GM11168 (cell line): ENCODE results near the gene HTATSF1.

ENCODE experiments used
- in situ Hi-C: fragments of 300-500 bp; cut with MboI; formaldehyde crosslinking; loops from one replicate; pipeline ENCODE4 v1.12.0; 2022; ENCODE audit warnings: low sequenced_read_pairs; ENCODE audit not compliant: unreplicated experiment

HTATSF1 gene, protein sequence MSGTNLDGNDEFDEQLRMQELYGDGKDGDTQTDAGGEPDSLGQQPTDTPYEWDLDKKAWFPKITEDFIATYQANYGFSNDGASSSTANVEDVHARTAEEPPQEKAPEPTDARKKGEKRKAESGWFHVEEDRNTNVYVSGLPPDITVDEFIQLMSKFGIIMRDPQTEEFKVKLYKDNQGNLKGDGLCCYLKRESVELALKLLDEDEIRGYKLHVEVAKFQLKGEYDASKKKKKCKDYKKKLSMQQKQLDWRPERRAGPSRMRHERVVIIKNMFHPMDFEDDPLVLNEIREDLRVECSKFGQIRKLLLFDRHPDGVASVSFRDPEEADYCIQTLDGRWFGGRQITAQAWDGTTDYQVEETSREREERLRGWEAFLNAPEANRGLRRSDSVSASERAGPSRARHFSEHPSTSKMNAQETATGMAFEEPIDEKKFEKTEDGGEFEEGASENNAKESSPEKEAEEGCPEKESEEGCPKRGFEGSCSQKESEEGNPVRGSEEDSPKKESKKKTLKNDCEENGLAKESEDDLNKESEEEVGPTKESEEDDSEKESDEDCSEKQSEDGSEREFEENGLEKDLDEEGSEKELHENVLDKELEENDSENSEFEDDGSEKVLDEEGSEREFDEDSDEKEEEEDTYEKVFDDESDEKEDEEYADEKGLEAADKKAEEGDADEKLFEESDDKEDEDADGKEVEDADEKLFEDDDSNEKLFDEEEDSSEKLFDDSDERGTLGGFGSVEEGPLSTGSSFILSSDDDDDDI

DNA sequence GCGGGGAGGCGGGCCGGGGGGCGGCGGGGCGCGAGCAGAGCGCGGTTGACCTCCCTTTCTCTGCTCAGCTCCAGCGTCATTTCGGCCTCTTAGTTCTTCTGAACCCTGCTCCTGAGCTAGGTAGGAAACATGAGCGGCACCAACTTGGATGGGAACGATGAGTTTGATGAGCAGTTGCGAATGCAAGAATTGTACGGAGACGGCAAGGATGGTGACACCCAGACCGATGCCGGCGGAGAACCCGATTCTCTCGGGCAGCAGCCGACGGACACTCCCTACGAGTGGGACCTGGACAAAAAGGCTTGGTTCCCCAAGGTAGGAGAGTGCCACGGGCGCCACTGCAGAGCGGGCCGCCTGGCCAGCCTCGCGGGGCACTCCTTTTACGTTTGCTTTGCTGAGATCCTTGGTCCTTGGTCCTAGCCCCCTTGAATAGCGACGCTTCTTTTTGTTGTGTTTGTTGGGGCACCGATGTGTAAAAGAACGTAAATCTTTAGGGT, at the start of gene HTATSF1:
Gene HTATSF1 (plus strand): TSS at position 37 of the 497 bp plus-strand sequence. CDS start 93 bp downstream, at position 130.
- in situ Hi-C loops, result no loop called here

DNA sequence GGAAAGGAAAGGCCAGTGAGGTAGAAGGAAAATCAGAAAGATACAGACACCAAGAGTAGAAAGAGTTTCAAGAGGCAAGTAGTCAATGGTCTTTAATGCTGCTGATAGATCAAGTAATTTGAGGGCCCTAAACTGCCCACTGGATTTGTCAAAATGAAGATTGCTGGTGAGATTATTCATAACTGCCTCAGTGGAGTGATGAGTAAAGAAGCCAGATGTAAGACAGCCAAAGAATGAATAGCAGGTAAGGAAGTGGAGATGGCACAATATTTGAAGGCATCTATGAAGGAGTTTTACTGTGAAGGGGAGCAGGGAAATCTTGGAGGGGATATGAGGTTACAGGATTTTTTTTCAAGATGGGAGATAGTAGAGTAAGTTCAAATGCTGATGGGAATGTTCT, 49.4 kb upstream of the HTATSF1 start:
- in situ Hi-C loops, result no loop called here

DNA sequence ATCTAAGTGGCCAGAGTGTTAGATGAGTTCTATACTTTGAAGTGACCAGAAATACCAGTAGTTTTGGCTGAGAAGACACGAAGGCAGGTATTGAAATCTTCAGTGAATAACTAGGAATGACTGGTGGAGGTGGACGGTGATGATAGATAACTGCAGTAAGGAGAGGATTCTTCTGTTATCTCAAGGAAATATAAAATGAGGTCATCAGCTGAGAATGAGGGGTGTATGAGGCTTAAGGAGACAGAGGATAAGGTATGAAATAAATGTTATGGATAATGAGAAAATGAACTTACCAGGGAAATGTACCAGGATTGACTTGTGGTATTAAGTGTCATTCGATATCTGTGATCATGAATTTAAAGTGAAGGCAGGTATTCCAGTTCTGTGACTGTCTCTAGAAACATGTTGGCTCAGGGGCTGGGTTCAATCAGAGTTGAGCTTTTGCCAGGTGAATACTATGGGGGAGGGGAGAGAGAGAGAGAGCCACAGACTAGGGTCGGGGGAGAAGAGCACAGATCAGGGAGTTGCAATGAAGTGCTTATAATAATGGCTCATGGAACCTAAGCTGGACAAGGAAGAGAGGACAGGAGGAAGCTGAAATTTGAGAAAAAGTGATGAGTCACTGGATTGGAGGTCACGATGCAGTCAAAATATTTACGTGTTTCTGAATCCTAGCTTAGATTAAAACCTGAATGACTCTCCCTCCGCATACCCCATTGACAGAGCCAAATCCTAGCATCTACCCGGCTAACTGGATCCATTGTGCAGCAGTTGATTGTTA, 47.2 kb upstream of the HTATSF1 start:
- in situ Hi-C loops, result no loop called here

DNA sequence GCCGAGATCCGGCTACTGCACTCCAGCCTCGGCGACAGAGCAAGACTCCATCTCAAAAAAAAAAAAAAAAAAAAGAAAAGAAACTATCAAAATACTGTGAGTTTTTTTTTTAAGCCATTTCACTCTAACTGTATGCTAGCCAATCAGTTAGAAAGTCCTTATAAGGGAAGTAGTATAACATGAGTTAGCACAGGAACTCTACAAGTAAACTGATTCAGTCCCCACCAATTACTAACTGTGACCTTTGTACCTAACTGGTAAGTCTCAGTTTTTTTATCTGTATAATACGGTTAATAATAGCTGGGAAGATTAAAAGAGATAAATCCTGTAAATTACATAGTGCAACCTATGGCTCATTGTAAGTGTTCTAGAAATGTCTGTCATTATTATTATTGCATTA, 44.8 kb upstream of the HTATSF1 start:
- in situ Hi-C loops, result no loop called here

DNA sequence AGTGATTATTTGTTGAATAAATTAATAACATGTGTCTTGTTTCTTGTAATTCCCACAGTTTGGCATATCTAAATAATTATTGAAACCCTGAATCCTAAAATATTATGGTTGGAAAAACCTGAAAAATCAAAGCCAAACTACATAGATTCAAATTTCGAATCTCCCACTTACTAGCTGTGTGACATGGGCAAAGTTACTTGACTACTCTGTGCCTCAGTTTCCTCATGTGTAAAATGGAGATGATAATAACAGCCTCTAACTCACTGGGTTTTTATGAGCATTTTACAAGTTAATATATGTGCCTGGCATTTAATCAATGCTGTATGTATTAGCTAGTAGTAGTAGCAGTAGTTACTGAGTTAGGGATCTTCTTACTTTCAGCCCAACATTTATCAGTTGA, 44.3 kb upstream of the HTATSF1 start:
- in situ Hi-C loops, result no loop called here

DNA sequence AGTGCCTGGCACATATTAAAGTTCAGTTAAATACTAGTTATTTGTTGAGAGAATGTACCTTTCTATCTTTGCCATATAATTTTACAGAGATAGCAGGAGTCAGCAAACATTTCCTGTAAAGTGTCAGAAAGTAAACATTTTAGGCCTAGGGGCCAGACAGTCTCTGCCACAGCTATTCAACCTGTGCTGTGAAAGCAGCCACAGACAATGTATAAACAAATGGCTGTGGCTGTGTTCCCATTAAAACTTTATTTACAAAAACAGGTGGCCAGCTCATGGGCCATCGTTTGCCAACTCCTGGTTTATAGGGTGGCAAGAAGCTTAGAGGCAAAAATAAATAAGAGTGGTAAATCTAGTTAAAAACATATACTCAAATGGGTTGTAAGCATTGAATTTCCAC, 43.6 kb upstream of the HTATSF1 start:
- in situ Hi-C loops, result no loop called here

DNA sequence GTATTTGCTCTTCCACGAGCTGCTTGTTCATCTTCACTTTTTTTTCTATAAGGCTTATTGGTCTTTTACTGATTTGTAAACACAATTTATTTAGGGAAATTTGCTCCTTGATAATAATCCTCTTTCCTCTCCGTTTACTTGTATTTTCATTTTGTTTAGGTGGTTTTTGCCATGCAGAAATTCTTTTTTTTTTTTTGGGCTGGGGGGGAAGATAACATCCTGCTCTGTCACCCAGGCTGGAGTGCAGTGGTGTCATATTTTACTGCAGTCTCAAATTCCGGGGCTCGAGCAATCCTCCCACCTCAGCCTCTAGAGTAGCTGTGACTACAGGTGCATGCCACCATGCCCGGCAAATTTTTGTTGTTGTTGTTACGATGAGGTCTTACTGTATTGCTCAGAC, 41.3 kb upstream of the HTATSF1 start:
- in situ Hi-C loops, result no loop called here

DNA sequence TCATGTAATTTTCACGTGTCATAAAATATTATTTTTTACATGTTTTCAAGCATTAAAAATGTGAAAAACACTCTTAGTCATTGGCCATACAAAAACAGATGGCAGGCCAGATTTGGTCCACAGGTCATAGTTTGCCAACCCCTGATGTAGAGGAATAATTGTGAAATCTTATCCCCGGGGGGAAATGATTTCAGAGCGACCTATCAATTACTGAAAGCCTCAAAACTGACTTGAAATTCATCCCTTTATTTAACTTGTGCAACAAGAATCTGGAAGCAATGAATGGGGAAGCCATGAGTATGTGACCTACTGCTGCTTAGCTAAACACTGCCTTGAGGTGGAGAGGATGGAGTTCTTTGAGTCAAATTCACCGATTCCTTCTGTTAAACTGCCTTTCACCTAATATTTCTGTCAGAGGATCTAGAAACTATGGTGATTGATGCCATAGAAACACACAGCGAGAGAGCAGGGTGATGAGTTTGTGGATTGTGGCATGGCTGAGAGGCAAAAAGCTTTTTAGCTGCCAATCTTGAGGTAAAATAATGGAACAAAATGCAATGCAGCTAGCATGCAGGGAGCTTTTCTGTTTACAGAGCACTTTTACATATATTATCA, 40.0 kb upstream of the HTATSF1 start:
- in situ Hi-C loops, result no loop called here

DNA sequence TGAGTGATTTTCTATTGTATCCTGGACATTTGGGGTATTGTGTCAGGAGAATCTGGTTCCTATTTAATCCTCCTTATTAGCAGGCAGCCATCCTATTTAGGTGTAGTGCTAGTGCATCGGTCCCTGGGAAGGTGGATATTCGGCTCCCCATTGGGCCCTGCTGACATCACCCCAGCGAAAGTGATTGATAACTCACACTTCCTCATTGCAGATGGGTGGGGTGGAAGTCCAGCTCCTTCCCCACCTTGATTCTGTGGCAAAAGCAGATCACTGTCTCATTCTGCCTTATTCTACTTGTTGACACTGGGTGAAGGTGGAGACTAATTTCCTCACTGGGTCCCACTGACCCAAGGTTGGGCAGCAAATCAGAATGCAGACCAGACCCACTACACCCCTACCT, 32.8 kb upstream of the HTATSF1 start:
- in situ Hi-C loops, result no loop called here

DNA sequence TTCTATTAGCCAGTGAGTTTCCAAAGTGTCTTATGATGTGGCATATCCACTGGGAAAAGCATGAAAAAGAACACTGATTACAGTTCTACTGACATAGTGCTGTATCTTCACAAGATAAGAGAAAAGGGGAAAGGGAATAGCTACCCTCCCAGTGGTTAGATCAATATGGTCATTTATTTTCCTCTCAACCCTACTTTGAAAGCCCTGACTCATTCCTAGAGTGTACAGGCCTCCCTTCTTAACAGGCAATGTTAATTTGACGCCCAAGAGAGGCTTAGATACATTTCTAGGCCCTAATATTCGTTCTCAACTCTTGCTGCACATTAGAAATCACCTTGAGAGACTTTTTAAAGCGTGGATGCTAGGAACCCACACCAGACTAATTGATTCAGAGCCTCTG, 30.1 kb upstream of the HTATSF1 start:
- in situ Hi-C loops, result no loop called here

DNA sequence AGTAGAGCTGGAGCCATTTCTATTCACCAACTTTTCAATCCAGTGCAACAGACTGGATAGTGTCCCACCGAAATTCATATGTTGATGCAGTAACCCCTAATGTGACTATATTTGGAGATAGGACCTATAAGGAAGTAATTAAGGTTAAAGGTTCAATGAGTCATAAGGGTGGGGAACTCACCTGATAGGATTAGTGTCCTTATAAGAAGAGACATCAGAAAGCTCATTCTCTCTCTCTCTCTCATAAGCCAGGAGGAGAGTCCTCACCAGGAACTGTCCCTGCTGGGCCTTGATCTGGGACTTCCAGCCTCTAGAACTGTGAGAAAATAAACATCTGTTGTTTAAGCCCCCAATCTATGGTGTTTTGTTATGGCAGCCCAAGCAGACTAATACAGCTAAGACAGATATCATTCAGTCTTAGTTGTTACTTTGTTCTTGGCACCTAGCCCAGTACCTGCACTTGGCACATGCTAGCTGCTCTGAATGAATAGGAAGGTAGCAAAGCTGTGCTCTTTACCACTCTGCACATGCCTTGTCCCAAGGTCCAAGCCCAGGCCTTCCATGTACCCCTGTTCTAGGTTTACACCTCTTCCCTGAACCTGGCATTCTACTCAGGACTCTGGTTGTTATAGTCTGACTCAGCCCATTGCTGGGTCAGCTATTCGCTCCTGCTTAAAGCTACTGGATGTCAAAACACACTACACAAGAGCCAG, 28.8 kb upstream of the HTATSF1 start:
- in situ Hi-C loops, result no loop called here

DNA sequence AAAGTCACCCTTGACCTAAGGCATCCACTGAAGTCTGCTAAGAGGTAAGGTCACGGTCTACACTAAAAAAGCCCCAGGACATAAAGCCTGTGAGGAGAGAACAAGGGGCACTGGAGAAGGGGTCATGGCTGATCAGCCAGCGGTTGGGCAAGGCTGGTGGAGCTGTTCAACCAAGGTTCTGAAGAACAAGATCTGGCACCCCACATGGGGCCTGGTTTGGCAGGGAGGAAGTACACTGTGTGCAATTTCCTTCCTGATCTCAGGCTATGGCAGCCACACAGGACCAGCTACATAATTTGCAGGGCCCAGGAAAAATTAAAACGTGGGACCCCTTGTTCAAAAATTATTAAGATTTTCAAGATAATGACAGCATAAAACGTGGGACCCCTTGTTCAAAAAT, 23.7 kb upstream of the HTATSF1 start:
- in situ Hi-C loops, result no loop called here

DNA sequence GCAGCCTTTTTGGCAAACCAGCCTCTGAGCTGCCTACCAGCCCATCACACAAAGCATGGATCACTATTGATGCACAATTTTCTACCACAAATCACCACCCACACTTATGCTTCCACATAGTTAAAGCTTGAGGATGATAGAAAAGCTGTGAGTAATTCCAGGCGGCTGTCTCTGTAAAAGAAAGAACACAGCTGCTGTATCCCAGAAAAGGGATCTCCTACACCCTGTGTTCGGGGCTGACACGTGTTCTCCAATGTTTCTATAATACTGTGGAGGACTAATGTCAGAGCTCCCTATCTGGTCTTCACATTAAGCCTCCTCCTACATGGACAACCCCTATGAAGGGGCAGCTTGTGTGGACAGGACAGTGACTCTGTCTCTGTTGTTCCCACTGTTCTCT, 22.2 kb upstream of the HTATSF1 start:
- in situ Hi-C loops, result no loop called here

DNA sequence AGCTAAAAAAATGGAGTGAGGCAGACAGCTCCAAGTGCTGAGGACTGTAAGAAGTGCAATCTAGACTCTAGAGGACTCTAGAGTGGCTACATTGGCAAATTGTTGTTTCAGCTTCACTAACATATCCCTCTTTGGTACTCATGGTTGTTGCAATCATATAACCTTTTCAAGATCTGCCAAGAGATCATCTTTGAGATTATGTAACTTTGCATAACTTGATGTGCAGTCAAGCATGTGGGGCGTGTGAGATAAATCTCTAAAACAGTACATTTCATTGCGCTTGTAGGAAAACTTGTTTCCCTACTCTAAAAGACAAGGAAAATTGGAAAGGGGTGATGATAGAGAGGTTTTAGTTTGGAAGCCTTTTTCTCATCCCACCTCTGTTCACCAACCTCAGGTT, 20.9 kb upstream of the HTATSF1 start:
- in situ Hi-C loops, result no loop called here

DNA sequence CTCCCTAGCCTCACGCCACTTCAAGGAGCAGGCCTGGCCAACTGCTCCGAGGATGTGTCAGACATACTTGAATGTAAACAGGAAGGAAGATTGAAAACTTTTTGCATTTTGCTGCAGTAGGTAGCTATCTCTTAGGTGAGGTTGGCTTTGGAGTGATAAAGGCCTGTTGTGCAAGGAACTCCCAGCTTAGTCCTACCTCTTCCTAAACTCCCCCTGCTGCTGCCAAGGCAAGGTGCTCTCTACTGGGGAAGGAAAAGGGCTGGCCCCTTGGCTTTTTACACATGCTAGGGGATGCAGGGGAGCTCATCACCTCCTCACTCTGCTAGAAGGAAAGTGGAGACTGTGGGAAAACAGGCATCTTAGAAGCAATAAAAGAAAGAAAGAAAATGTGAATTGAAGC, 20.4 kb upstream of the HTATSF1 start:
- in situ Hi-C loops, result no loop called here

DNA sequence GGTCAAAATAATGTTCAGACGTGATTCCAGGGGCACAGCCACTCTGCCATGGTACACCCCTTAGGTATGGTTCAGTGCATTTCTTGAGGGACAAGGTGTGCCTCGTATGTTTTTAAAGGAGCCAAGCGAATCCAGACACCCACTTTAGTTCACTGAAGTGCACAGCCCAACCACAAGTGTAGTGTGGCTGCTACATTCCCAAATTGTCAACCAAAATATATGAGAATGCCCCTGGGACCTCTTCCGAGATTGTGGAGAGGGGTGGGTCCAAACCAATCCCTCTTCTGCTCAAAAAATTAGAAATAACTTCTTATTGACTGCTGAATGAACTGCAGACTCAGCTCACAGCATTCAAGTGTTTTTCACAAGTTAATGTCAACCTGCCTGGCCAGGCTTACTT, 17.0 kb upstream of the HTATSF1 start:
- in situ Hi-C loops, result no loop called here

DNA sequence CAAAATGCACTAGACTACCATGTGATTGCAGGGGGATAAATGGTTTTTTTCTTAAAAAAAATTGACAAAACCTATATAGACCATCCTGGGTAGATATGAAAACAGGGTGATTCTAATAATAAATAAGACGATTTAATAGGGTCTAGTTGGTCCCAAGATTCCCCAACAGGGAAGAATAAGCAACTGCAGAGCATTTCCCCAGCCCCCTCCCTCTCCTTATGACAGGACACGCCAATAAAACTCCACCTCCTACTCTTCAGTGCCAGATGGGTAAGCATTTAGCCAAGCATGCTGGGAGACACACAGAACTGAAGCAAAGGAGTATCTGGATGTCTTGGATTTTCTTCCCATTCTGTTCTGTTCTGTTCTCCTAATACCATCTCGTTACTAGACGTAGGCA, 9.7 kb upstream of the HTATSF1 start, which contains the start of gene BRS3:
Gene BRS3 (plus strand): TSS at position 301 of the 400 bp plus-strand sequence. CDS start 168 bp downstream, outside the sequence.
- in situ Hi-C loops, result no loop called here

DNA sequence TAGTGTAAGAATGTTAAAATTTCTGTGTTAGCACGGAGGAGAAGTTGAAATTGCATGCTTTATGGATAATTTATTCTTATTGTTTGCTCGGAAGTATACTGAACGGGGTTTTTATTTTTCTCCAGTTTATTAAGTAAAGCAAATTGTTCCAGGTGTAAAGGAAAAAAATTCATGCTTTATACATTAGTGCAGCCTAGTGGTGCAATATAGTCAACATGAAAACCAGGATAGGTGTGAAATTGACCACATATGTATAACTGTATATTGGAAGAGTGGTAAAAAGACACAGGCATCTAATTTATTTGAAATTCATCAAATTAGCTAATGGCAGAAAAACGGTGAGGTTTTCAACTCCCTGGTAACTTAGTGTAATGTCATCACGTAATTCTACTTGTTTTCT, 8.7 kb upstream of the HTATSF1 start:
- in situ Hi-C loops, result no loop called here

DNA sequence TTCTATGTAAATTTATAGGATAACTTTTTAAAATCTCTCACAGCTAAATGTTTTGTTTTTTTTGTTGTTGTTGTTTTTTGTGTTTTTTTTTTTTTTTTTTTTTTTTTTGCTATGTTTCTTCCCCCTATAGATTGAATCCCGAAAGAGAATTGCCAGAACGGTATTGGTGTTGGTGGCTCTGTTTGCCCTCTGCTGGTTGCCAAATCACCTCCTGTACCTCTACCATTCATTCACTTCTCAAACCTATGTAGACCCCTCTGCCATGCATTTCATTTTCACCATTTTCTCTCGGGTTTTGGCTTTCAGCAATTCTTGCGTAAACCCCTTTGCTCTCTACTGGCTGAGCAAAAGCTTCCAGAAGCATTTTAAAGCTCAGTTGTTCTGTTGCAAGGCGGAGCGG, 5.6 kb upstream of the HTATSF1 start:
- in situ Hi-C loops, result no loop called here

DNA sequence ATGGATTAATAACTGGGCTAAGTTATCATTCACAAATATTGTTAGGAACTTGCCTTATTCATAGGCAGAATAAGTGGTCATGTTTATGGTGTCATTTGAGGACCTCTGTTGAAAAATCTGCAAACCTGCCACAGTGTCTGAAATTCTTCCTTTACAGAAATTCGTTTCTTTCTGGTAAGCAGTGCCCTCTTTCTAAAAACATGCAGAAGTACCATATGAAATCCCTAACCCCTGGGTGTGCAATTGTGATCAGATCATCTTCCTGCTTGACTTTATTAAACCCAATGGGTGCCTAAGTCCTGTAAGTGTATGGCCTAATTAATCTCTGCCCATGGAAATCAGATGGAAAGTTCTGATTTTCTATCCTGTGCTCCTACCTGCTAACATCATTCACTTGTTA, 4.4 kb upstream of the HTATSF1 start:
- in situ Hi-C loops, result no loop called here
